GM18909 (cell line): ENCODE results near the gene FAM241A.
A peak's percentile ranks its signal among the peaks of the same experiment; 100 is the strongest.
"Not testable (repeated sequence)": the region's sequence is repeated elsewhere in the genome, so short reads cannot be mapped to it uniquely, and the experiment has no call there.

Experiments
- ATAC-seq: cut with Tn5 transposase; IDR thresholded peaks from one replicate; pipeline ENCODE4 v1.9.1; 2021; ENCODE audit warnings: mild to moderate bottlenecking; ENCODE audit not compliant: unreplicated experiment, poor library complexity

The FAM241A gene

GRCh38 chr4:112208137-112209095 lies 63.2 kb downstream of the FAM241A start:
- not testable (repeated sequence) for ATAC-seq

GRCh38 chr4:112210777-112211176 lies 65.5 kb downstream of the FAM241A start:
- no peak for ATAC-seq

DNA sequence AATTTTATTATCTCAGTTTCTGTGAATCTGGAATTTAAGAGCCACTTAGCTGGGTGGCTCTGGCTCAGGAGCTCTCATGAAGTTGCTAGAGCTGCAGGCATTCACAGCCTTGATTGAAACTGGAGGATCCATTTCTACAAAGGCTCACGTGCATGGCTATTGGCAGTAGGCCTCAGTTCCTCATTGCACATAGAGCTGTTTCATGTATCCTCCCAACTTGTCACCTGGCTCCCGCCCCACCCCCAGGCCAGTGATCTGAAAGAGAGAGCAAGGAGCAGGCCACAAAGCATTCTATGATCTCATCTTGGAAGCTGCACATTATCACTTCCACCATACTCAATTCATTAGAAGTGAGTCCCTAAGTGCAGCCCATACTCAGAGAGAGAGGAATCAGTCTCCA lies 67.8 kb downstream of the FAM241A start:
- ATAC-seq: no peak

DNA sequence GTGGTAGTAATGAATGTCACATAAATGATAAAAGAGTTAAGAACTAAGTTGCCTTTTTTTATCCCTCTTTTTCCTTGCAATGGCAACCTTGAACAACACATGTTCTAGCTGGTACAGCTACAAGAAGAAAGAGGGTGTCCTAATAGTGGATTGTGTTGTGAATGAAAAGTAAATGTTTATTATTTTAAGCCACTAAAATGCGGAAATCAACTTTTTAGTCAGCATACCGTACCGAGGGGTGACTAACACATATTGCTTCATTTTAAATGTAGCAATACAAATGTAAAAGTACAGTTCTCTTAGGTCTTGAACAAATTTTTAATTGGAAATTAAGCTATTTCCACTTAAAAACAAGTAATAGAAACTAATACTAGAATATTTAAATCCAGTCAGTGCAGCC lies 68.6 kb downstream of the FAM241A start:
- ATAC-seq: no peak

DNA sequence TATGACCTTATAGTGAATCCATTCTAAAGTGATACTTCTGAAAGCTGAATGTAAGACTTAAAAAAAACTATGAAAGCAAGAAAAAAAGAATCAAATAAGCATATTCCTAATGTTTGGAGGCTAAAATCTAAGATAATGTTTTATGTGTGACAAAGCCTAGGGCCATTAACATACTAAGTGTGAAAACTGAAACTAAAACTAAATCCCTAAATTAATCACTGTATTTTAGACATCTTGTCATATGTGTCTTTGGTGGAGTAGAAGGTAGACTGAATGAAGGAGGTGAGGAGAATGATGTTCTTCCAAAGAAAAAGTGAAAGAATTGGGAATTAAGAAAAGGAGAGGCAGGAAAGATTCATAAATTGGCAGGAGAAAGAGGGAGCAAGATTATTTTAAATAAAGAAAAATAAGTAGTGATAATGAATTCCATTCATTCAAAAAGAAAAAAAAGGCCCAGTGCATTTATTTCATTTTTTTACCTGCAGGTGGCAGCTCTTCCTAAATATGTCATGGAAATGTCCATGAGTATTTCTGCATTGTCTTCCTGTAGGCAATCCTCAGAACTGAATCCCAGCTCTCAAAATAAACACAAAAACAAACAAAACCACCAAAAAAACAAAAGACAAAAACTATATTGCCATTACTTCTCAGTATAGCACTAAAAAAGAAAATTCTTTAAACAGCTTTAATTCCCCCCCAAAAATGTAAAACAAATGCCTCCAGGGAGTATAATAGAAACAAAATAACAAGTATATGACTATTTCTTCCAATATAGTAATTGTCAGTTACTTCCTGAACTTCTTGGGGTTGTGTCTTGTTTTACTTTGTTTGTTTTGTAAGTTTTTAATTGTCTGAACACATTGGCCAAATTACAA lies 69.4 kb downstream of the FAM241A start:
- ATAC-seq: no peak

- ATAC-seq: no peak
These were observed 74.6 kb downstream of the FAM241A start for GRCh38 chr4:112219826-112220366.

DNA sequence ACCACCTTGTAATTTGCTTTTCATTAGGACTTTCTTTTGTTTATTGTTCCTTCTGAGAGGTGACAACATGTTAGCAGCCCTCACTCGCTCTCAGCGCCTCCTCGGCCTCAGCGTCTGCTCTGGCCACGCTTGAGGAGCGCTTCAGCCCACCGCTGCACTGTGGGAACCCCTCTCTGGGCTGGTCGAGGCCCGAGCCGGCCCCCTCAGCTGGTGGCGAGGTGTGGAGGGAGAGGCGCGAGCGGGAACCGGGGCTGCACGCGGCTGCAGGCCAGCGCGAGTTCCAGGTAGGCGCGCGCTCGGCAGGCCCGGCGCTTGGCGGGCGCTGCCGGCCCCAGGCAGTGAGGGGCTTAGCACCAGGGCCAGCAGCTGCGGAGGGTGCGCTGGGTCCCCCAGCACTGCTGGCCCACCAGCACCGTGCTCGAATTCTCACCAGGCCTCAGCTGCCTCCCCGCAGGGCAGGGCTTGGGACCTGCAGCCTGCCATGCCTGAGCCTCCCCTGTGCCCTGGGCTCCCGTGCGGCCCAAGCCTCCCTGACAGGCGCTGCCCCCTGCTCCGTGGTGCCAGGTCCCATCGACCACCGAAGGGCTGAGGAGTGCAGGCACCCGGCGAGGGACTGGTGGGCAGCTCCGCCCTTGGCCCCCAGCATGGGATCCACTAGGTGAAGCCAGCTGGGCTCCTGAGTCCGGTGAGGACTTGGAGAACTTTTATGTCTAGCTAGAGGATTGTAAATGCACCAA lies 77.1 kb downstream of the FAM241A start:
- no peak for ATAC-seq

DNA sequence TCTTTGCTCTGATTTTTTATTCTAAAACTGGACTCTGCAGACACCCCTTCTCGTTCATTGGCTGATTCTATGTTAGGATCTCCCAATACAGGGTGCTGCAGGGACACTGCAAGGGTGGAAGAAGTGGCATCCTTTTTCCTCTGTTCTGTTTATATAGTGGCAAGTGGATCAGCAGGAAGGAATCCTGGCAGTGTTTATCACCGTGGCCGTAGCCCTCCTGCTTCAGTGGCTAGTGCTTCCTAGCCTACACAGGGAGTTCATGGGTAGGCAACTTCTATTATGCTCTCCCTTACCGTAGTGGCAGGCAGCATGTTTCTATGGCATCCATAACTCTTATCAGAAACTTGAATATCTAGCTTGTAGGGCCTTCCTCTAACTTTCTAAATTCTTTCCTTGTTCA lies 79.9 kb downstream of the FAM241A start:
- ATAC-seq: no peak

DNA sequence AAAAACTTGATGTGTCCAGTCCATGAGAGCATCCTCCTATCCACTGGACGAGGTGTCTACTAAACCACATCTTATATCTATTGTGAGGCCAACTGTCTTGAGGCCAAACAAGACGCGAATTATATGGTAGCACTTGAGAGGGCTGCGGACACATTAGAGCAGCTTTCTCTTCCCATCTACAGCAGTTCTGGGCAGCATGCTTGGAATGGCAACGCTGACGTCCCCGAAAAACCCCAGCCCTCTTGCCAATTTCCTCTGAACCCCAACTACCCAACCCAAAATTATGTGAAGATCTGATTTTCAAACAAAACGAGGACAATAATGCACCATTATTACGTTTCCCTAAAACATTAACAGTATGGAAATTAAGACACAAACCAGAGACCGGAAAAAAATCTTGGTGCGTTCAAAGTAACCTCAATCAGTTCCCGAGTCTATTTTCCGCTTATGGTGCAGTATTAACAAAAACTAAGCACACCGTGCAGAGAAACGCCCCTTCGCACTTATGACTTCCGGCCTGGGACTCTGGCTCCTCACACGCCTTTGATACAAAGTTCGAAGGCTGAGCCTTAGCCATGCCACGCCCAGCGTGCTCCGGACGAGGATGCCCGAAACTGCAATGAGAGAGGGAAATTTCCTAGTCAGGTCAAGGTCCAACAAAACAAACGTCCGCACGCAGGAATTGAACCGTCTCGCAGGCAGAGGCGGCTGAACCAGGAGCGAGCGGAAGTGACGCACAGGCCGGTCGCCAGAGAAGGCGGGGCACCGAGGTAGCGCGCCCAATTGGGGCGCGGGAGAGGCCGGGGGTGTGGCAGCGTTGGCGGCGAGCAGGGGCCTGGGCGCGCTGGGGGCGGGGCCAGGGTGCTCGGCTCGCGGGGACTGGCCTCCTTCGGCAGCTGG lies 85.9 kb downstream of the FAM241A start:
- ATAC-seq: peak; percentile 87

- ATAC-seq: peak; percentile 67
These were observed 86.8 kb downstream of the FAM241A start, which contains the start of gene AP1AR for GRCh38 chr4:112231779-112232713. Gene AP1AR, plus strand, starts transcription at chr4:112231787. Its CDS starts 305 bp downstream, at chr4:112232092.

- no peak for ATAC-seq
These were observed 89.8 kb downstream of the FAM241A start for GRCh38 chr4:112234952-112235609.

- ATAC-seq: no peak
These were observed 90.8 kb downstream of the FAM241A start for GRCh38 chr4:112236040-112236439.

GRCh38 chr4:112238833-112239232 lies 93.6 kb downstream of the FAM241A start:
- no peak for ATAC-seq
